ENCODE results near the gene BCHE. TPM values are rescaled to one million over a fixed set of nuclear protein-coding genes. Genes with fewer than 3 reads are reported as not detected.

The BCHE gene
- total RNA-seq, 1 donor from 2014 or later = not detected

DNA sequence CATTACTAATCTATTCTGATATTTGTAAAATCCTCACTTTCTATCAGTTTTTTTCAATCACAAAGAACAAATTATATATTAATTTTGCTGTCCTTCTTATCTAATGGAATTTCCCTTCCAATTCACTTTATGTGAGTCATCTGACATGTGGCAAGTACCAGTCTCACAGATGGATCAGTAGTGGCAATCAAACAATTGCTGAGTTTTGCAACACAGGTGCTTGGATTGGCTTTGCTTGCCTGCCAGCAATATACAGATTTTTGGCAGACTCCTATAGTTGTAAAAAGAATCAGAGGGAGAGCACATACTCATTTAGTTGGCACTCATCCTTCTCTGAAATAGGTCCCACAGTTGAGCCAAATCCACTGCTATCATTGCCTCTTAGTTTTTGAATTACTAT lies 83.7 kb downstream of the BCHE start:
- no peaks in the 10 kb centered on the region for H3K36me3 ChIP-seq
- no peaks in the 10 kb centered on the region for H3K4me1 ChIP-seq
- intact Hi-C loops (cut with DNase I) = no loop called here
- H3K9me3 ChIP-seq = no peaks in the 10 kb centered on the region
- H3K4me3 ChIP-seq = no peak overlapping the region
- TF ChIP-seq, protein P1, sequence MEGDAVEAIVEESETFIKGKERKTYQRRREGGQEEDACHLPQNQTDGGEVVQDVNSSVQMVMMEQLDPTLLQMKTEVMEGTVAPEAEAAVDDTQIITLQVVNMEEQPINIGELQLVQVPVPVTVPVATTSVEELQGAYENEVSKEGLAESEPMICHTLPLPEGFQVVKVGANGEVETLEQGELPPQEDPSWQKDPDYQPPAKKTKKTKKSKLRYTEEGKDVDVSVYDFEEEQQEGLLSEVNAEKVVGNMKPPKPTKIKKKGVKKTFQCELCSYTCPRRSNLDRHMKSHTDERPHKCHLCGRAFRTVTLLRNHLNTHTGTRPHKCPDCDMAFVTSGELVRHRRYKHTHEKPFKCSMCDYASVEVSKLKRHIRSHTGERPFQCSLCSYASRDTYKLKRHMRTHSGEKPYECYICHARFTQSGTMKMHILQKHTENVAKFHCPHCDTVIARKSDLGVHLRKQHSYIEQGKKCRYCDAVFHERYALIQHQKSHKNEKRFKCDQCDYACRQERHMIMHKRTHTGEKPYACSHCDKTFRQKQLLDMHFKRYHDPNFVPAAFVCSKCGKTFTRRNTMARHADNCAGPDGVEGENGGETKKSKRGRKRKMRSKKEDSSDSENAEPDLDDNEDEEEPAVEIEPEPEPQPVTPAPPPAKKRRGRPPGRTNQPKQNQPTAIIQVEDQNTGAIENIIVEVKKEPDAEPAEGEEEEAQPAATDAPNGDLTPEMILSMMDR (IDR thresholded peaks at IDR 0.05) = no peak
- no peaks in the 10 kb centered on the region for H3K27me3 ChIP-seq
- H3K27ac ChIP-seq = no peak overlapping the region
- no peak for DNase-seq (ENCODE audit: low spot score in 2 of 2)

DNA sequence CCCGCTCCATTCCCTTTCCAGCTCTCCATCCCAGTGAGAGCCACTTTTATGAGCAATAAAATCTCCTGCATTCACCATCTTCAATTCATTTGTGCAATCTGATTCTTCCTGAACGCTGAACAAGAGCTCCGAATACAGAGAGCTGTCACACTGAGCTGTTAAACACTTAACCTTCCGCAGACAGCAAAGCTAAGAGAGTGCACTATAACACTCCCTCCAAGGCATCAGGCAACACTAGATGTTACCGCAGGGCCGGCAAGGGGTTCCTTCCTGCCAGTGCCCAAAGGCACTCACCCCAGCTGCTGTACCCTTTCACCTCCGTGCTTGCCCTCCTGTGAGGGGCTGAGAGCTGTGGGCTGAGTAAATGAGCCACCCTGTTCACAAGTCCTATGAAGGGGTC lies 85.6 kb downstream of the BCHE start:
- H3K27ac ChIP-seq = no peak overlapping the region
- intact Hi-C loops (cut with DNase I) = no loop called here
- no peak for DNase-seq (ENCODE audit: low spot score in 2 of 2)
- no peaks in the 10 kb centered on the region for H3K27me3 ChIP-seq
- no peaks in the 10 kb centered on the region for H3K36me3 ChIP-seq
- no peak overlapping the region for H3K4me3 ChIP-seq
- H3K9me3 ChIP-seq = no peaks in the 10 kb centered on the region
- no peaks in the 10 kb centered on the region for H3K4me1 ChIP-seq
- TF ChIP-seq, protein P1 (IDR thresholded peaks at IDR 0.05) = no peak

DNA sequence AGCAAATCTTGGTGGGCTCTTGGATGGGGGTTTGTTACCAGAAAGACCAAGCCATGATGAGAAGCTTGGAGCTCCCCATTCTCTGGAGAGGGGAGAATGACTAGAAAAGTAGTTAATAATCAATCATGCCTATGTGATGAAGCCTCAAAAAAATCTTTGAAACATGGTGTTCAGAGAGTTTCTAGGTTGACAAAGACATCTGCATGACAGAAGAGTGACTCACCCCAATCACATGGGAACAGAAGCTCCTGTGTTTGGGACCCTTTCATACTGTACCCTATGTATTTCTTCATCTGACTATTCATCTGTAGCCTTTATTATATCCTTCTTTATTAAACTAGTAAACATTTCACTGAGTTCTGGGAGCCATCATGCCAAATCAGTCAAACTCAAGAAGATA lies 87.4 kb downstream of the BCHE start:
- no peak overlapping the region for H3K27ac ChIP-seq

DNA sequence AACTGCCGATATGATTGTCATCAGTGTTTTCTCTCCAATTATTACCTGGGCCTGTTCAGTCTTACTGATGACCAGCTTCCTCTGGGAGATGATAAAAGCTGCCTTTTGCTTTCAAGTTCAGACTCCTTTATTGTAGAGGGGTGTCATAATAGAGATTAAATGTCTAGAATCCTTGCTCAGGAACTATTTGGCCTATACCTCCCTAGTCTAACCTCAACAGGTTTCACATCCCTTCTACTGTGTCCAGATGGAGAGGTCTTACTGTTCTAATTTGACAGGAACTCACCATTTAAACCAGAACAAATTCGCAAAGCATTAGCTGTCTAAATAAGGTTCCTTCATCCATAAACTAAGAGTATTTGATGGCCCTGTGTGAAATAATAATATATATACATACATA lies 88.0 kb downstream of the BCHE start:
- TF ChIP-seq, protein P1 (IDR thresholded peaks at IDR 0.05) = no peak
- no peak overlapping the region for H3K27ac ChIP-seq
- H3K36me3 ChIP-seq = no peaks in the 10 kb centered on the region
- H3K4me1 ChIP-seq = no peaks in the 10 kb centered on the region
- no peak overlapping the region for H3K4me3 ChIP-seq
- H3K27me3 ChIP-seq = no peaks in the 10 kb centered on the region
- no peak for DNase-seq (ENCODE audit: low spot score in 2 of 2)
- intact Hi-C loops (cut with DNase I) = no loop called here
- H3K9me3 ChIP-seq = no peaks in the 10 kb centered on the region

More for the DNA sequence above, 87.4 kb downstream of the BCHE start:
- Histone ChIP-seq H3K27me3 (no peaks in the 10 kb centered on the region), H3K4me3 (no peak overlapping the region), H3K4me1 (no peaks in the 10 kb centered on the region), H3K9me3 (no peaks in the 10 kb centered on the region), H3K36me3 (no peaks in the 10 kb centered on the region)
- DNase-seq (ENCODE audit: low spot score in 2 of 2) = no peak
- intact Hi-C loops (cut with DNase I) = no loop called here
- TF ChIP-seq, protein P1 (IDR thresholded peaks at IDR 0.05) = no peak

DNA sequence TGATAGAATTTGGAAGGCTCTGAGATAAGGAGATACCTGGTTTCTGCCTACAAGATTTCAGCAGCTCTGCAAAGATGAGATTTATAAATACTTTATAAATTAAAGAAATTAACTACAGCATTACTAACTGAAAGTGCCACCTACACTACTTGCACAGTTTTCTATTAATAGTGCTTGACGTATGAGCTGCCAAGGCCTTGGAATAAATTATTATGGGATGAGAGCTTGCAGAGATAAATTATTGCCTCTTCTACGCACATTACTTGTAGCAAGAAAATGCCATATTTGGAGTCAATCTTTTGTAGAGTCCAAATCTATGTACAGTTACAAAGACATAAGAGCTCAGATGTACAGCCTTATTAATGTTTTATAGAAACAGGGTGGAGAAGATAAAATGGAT lies 89.1 kb downstream of the BCHE start:
- H3K9me3 ChIP-seq = no peaks in the 10 kb centered on the region
- intact Hi-C loops (cut with DNase I) = no loop called here
- no peaks in the 10 kb centered on the region for H3K36me3 ChIP-seq
- H3K27me3 ChIP-seq = no peaks in the 10 kb centered on the region
- no peak for DNase-seq (ENCODE audit: low spot score in 2 of 2)
- no peak overlapping the region for H3K4me3 ChIP-seq
- H3K27ac ChIP-seq = no peak overlapping the region
- TF ChIP-seq, protein P1 (IDR thresholded peaks at IDR 0.05) = no peak
- H3K4me1 ChIP-seq = no peaks in the 10 kb centered on the region

DNA sequence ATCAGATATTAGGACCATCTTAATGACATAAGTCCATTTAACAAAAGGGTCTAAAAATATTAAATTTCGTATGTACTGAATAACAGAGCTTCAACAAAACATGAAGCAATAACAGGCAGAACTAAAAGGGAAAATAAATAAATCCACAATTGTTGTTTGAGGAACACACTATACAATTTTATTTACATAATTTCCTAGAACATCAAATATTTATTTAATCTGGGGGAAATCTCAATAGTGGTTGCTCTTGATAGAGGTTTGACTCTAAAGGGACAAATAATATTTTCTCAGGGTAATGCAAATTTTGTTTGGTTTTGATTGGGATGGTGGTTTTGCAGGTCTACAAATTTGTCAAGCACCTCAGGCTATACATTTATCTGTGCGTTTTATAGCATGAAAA lies 90.3 kb downstream of the BCHE start:
- no peak for DNase-seq (ENCODE audit: low spot score in 2 of 2)
- H3K9me3 ChIP-seq = no peaks in the 10 kb centered on the region
- H3K27me3 ChIP-seq = no peaks in the 10 kb centered on the region
- H3K4me3 ChIP-seq = no peak overlapping the region
- no peak overlapping the region for H3K27ac ChIP-seq
- H3K4me1 ChIP-seq = no peaks in the 10 kb centered on the region
- TF ChIP-seq, protein P1 (IDR thresholded peaks at IDR 0.05) = no peak
- intact Hi-C loops (cut with DNase I) = no loop called here
- H3K36me3 ChIP-seq = no peaks in the 10 kb centered on the region

Measured in ascending aorta (tissue), 2 donors.